Astrocyte of the spinal cord (primary cell): ENCODE results near the gene PFKFB1.
"Not testable (repeated sequence)": the region's sequence is repeated elsewhere in the genome, so short reads cannot be mapped to it uniquely, and the experiment has no call there.

ENCODE experiments used
- DNase-seq: peaks from one replicate; pipeline ENCODE4 v3.0.0; 2011; ENCODE audit warnings: low read depth, low spot score
- H3K4me3 ChIP-seq: 2 replicates; pipeline ENCODE4 v1.5.1; 2011; ENCODE audit warnings: low read depth, mild to moderate bottlenecking, low read length, moderate library complexity
- CTCF ChIP-seq: IDR thresholded peaks from 2 replicates; pipeline ENCODE4 v1.5.1; 2012; ENCODE audit warnings: low read depth, mild to moderate bottlenecking, low read length, inconsistent platforms
- in situ Hi-C: cut with HindIII; loops from 2 replicates; pipeline ENCODE4 v1.10.0; 2017; ENCODE audit warnings: low sequenced_read_pairs

Gene PFKFB1

GRCh38 chrX:54994668-54995351 lies 822 bp upstream of the PFKFB1 start:
- no peak for DNase-seq
- in situ Hi-C loops, result no loop called here
- H3K4me3 ChIP-seq, result no peak overlapping the region
- no peak for TF ChIP-seq CTCF

GRCh38 chrX:54992911-54993622 lies 921 bp downstream of the PFKFB1 start:
- no peak for DNase-seq
- H3K4me3 ChIP-seq, result no peak overlapping the region
- no peak for TF ChIP-seq CTCF
- in situ Hi-C loops, result no loop called here

GRCh38 chrX:54991706-54992105 lies 2.3 kb downstream of the PFKFB1 start:
- TF ChIP-seq CTCF, result no peak
- no peak for DNase-seq
- in situ Hi-C loops, result no loop called here
- no peak overlapping the region for H3K4me3 ChIP-seq

- H3K4me3 ChIP-seq, in situ Hi-C loops, DNase-seq: not testable (repeated sequence)
Observed at GRCh38 chrX:54983306-54983705, 10.7 kb downstream of the PFKFB1 start.

- H3K4me3 ChIP-seq, result no peak overlapping the region
- in situ Hi-C loops, result no loop called here
- TF ChIP-seq CTCF, result no peak
- DNase-seq, result no peak
Observed at GRCh38 chrX:54980334-54980733, 13.7 kb downstream of the PFKFB1 start.

GRCh38 chrX:54979432-54979831 lies 14.6 kb downstream of the PFKFB1 start:
- in situ Hi-C loops, result no loop called here
- H3K4me3 ChIP-seq, result no peak overlapping the region
- DNase-seq, result no peak
- TF ChIP-seq CTCF, result no peak

GRCh38 chrX:54978448-54978847 lies 15.5 kb downstream of the PFKFB1 start:
- no peak for DNase-seq
- no peak for TF ChIP-seq CTCF
- in situ Hi-C loops, result no loop called here
- H3K4me3 ChIP-seq, result no peak overlapping the region
